ENCODE measurements around the gene GJD3.

DNA sequence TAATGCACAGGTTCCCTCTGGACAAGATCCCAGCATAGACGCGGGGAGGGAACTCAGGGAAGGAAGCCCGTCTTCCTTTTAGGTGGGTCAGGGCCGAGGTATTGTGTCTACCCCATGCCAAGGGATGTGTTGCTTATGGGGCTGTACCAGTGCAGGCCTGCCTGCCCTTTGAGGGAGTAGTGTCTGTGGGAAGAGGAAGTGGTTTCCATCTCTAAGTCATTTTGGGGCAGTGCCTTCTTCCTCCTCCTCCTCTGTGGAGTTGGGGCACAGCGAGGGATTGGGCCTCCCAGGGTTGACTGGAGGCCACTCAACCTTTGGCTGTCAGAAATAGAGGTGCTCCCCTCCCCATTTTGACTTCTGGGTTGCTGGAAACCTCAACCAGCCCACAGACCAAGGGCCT lies 26.5 kb downstream of the GJD3 start:
- TF ChIP-seq CTCF (conservative IDR thresholded peaks at IDR 0.05; ENCODE audit: low read length) (no peak), EZH2phosphoT487 (IDR thresholded peaks at IDR 0.05; ENCODE audit: borderline replicate concordance, low read depth, low read length) (no peak)

All from OCI-LY7 (cell line).